ENCODE data around the gene RPTOR. TPM values are rescaled to one million over a fixed set of nuclear protein-coding genes. Genes with fewer than 3 reads are reported as not detected.

RPTOR gene
- total and polyA plus RNA-seq, 2 donors (not counting 3 experiments of a cell fraction or from before 2014, with no cell fraction given): 10.7 to 41.8 TPM

GRCh38 chr17:80998748-80999535, 454.3 kb downstream of the RPTOR start:
- Histone ChIP-seq H3K9ac (replicated peaks; ENCODE audit: extremely low read depth, insufficient read depth, low read length) (no peak overlapping the region), H3K4me2 (ENCODE audit: insufficient read depth, low read length) (no peak overlapping the region), H3K36me3 (ENCODE audit: control insufficient read depth in 2 of 2, extremely low read depth in 1 of 2, insufficient read depth in 2 of 2, low read length in 2 of 2) (peaks cover 3 to 42% of the 10 kb centered on the region in 2 experiments), H3K79me2 (ENCODE audit: control insufficient read depth, insufficient read depth, low read length) (no peaks in the 10 kb centered on the region), H2AFZ (ENCODE audit: low read depth, low read length) (no peak overlapping the region), H3K27me3 (ENCODE audit: control insufficient read depth in 2 of 2, insufficient read depth in 2 of 2, low read length in 2 of 2) (peaks cover 10 to 13% of the 10 kb centered on the region in 2 experiments), H3K4me3 (replicated peaks in 1 of 3; ENCODE audit: insufficient read depth in 1 of 3, low read depth in 1 of 3, low read length in 3 of 3) (no peak overlapping the region), H3K4me1 (ENCODE audit: control insufficient read depth, extremely low read depth, insufficient read depth, low read length) (peaks cover 3% of the 10 kb centered on the region), H3K27ac (ENCODE audit: insufficient read depth, low read depth, low read length) (no peak overlapping the region), H3K9me3 (replicated peaks; ENCODE audit: control insufficient read depth, insufficient read depth, low read length) (no peaks in the 10 kb centered on the region), H4K20me1 (replicated peaks; ENCODE audit: control insufficient read depth, extremely low read depth, insufficient read depth, low read length) (no peaks in the 10 kb centered on the region), H3K9me1 (replicated peaks; ENCODE audit: control insufficient read depth, extremely low read depth, insufficient read depth, low read length) (no peaks in the 10 kb centered on the region)
- dilution Hi-C loops (cut with MboI; ENCODE audit: extremely low pct_ligation_motif_present, low sequenced_read_pairs) (no loop called here), intact Hi-C loops (cut with micrococcal nuclease) (no loop called here)
- TF ChIP-seq EZH2 (IDR thresholded peaks at IDR 0.05; ENCODE audit: borderline replicate concordance, low read depth, low read length, severe bottlenecking) (no peak), MYC (IDR thresholded peaks at IDR 0.05; ENCODE audit: low read depth, low read length) (no peak), FOS (IDR thresholded peaks at IDR 0.05; ENCODE audit: borderline replicate concordance, insufficient read depth, low read length) (no peak), GATA2 (IDR thresholded peaks at IDR 0.05; ENCODE audit: insufficient read depth, insufficient read length, low read depth, low read length) (no peak), MAX (IDR thresholded peaks at IDR 0.05; ENCODE audit: insufficient read depth, insufficient read length) (no peak), JUN (IDR thresholded peaks at IDR 0.05; ENCODE audit: borderline replicate concordance, insufficient read depth, insufficient read length, low read depth) (no peak), POLR2A (IDR thresholded peaks at IDR 0.05; ENCODE audit: low read depth, low read length) (no peak), POLR2AphosphoS5 (IDR thresholded peaks at IDR 0.05; ENCODE audit: insufficient read depth, low read depth, low read length) (no peak), CTCF (IDR thresholded peaks at IDR 0.05; ENCODE audit: extremely low read depth in 1 of 2, insufficient read depth in 1 of 2, low read depth in 1 of 2, low read length in 2 of 2) (no peak)
- ChIA-PET POLR2A (no interaction called here), CTCF (interaction anchor here (0.6 to 1.4 kb wide), 2 partner anchors 11 to 812 kb away, joined by 3 to 4 read pairs; no protein-coding TSS in a partner anchor)
- BruUV-seq (replicated peaks): no TSS peak
- FAIRE-seq (no peak), DNase-seq (ENCODE audit: low read depth, low spot score) (no peak)

All from endothelial cell of umbilical vein (primary cell).